Fibroblast of skin of abdomen (primary cell): Measurements from ENCODE around the gene CPEB2.
"Not testable (repeated sequence)": the region's sequence is repeated elsewhere in the genome, so short reads cannot be mapped to it uniquely, and the experiment has no call there.

ENCODE experiments used
- DNase-seq: peaks from one replicate; pipeline ENCODE4 v3.0.0-alpha.2; 2013

The CPEB2 gene

GRCh38 chr4:15063341-15063740 is 61.1 kb downstream of the CPEB2 start:
- no peak for DNase-seq

- no peak for DNase-seq
These were observed 63.2 kb downstream of the CPEB2 start for GRCh38 chr4:15065516-15065915.

GRCh38 chr4:15066140-15066539 is 63.9 kb downstream of the CPEB2 start:
- no peak for DNase-seq

- no peak for DNase-seq
These were observed 66.0 kb downstream of the CPEB2 start for GRCh38 chr4:15068298-15068697.

GRCh38 chr4:15075875-15076274 is 73.6 kb downstream of the CPEB2 start:
- no peak for DNase-seq

- DNase-seq: peak; percentile 1
These were observed 75.7 kb downstream of the CPEB2 start for GRCh38 chr4:15077969-15078368.

GRCh38 chr4:15078682-15079642 is 76.7 kb downstream of the CPEB2 start:
- peak; percentile 7 for DNase-seq

GRCh38 chr4:15084780-15085179 is 82.5 kb downstream of the CPEB2 start:
- DNase-seq: no peak

GRCh38 chr4:15085762-15086161 is 83.5 kb downstream of the CPEB2 start:
- not testable (repeated sequence) for DNase-seq

GRCh38 chr4:15086259-15086658 is 84.0 kb downstream of the CPEB2 start:
- not testable (repeated sequence) for DNase-seq

- no peak for DNase-seq
These were observed 86.2 kb downstream of the CPEB2 start for GRCh38 chr4:15088394-15089035.

- no peak for DNase-seq
These were observed 87.7 kb downstream of the CPEB2 start for GRCh38 chr4:15089979-15090378.

- no peak for DNase-seq
These were observed 98.1 kb downstream of the CPEB2 start for GRCh38 chr4:15100380-15100779.

GRCh38 chr4:15100994-15101695 is 98.9 kb downstream of the CPEB2 start:
- DNase-seq: peak; percentile 47

GRCh38 chr4:15104825-15105224 is 102.5 kb downstream of the CPEB2 start:
- DNase-seq: no peak

GRCh38 chr4:15106399-15106798 is 104.1 kb downstream of the CPEB2 start:
- no peak for DNase-seq

- DNase-seq: no peak
These were observed 107.3 kb downstream of the CPEB2 start for GRCh38 chr4:15109600-15109999.

GRCh38 chr4:15110120-15110571 is 107.9 kb downstream of the CPEB2 start:
- no peak for DNase-seq

GRCh38 chr4:15116509-15117079 is 114.3 kb downstream of the CPEB2 start:
- no peak for DNase-seq

GRCh38 chr4:15117270-15117946 is 115.1 kb downstream of the CPEB2 start:
- no peak for DNase-seq

GRCh38 chr4:15118292-15118691 is 116.0 kb downstream of the CPEB2 start:
- DNase-seq: no peak
